NCI-H748 (cell line): Measurements from ENCODE around the gene NOC2L.

ENCODE experiments used
- DNase-seq: peaks from one replicate; lab custom pipeline; 2025; ENCODE audit not compliant: unreplicated experiment; lab: John Stamatoyannopoulos, UW

NOC2L gene

DNA sequence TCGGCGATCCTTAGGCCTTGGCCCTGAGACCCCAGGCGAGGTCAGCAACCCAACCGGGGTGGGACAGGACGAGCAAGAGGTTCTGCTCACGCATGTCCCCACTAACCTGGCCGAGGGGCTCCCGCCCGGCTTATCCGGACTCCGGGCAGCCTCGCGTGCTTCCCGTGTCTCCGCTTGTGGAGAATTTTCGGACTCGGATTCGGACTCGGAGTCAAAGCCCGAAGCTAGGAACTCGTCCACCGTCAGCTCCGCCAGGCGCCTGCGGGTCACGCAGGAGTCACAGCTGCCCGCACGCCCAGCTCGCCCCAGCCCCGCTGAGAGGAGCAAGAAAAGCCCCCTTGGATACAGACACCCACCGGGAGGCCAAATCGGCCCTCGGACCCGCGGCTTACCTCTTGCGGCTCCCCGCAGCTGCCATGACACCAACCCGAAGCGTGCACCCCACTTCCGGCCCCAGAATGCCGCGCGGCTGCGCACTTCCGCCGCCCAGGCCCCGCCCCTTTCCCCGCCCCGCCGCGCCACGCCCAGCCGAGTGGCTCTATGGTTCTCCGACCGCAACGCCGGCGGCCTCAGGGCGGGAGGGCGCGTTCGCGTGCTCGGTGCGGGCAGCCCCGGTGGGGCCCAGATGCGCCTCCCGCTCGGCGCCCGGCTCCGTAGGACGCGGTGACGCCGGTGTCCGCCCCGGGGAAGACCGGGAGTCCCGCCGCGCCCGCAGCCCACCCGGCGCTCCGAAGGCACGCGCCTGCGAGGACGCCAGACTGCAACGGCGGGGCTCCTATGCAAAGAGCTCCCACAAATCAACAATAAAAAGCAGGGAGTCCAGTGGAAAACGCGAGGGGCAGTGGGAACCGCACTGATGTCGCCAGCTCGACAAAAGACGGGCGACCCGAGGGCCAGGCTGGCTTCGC lies at the start of gene NOC2L:
Gene NOC2L, minus strand, starts transcription at position 434 of the 908 bp plus-strand sequence. Its CDS starts 16 bp downstream, at position 418.
- peak; percentile 80 for DNase-seq

DNA sequence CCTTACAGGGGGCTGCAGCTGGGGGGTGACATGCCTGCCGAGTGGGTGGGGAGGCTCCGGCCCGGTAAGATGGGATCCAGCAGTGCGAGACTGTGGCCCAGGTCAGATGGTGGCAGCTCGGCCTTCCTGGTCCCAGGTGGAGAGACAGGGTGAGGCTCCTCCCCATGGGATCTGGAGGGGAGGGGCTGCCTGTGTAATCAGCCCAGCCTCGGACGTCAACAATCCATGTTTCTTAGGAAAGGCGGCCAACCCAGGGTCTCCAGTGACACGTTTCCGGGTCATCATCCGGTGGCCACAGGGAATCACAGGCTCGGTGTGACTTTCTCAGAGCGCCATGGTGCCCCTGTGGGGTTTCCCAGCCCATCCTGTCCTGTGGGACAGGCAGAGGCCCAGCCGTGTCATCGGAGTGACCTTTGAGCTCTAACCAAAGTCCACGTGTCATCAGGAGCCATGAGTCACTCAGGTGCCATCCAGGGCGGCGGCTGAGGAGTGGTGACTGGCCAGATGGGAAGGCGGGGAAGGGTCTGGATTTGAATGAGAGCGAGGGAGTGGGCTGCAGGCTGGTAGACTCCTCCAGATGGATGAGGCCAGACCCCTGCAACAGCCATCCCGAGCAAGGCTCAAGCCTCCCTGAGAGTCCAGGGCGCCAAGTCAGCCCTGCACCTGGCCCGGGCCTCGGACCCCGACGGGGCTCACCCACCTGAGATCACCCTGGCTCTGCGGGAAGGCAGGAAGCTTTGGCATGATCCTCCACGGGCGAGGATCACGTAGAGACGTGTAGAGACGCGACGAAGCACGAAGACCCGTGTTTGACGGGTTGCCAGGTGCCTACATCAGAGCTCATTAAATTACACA lies 47.5 kb upstream of the NOC2L start:
- DNase-seq, result no peak

DNA sequence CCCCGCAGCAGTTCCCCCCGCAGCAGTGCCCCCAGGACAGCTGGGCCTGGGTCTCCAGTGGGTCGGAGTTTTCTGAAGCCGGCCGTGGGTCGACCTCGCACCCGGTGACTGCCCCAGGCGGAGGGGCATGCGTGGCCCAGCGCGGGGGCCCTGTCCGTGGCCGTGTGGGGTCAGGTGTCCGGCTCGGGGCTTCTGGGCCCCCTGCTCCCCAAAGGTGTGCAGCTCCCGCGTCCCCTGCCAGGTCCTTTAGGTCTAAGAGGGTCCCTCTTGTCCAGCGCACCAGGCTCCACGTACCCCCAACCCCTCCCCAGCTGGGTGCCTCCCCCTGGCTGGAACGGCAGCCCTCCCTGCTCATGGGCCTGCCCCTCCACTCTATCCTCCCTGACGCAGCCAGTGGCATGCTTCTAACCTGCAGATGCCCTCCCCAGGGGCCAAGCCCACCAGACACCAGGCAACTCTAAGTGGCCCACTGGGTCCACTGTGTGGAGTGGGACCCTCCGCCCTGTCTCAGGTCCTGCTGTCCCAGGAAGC lies 46.8 kb upstream of the NOC2L start:
- DNase-seq, result no peak

DNA sequence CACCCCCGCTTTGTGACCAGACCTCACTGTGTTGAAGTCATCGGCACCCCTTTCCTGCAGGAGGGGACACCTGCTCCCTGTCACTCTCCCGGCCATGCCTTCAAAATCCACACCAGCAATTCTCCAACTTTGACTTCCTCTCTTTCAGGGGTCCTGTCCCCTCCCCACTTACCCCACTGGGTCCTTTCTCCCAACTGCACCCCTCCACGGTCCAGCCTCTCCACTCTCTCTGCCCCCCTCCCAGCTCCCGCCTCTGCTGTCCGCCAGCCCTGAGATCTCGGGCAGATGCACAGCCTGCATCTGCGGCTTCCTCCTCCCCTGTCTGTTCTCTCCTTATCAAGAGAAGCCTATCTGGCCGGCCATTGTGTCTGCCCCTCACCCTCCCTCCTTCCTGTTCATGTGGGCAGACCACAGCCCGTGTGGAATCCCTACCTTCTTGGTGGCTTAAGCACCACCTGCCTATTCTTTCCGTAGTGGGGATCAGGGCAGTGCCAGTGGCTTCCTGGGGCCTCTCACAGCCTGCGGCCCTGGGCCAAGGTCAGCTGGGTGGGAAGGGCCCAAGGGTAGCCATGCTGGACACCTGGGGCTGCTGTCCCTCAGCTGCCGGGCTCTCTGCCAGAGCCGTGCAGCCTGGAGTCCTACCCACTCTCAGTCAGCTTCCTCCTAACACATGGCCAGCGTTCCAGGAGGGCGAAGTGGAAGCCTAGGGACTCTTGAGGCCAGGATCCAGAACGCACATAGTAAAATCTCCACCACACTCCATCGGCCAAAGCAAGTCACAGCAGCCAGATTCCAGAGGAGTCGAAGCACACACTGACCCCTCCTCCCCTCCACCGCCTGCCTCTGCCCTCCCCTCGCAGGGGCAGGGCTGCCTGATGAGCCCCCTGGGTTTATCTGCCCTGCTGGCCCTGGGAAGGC lies 46.0 kb upstream of the NOC2L start:
- no peak for DNase-seq

DNA sequence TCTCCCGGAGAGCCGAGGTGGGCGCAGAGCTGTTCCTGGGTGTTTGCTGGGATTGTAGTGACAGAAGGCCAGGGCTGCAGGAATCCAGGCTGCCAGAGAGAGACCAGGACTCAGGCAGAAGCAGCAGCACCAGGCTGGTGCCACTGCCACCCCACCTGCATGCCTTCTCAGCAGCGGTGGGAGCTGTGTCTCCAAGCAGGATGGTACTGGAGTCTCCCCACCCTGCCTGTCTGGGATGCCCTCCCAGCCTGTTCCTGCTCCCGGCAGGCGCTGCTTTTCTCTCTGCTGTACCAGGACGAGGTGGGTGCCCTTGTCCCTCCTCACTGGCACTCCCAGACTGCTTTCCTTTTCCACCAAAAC lies 45.3 kb upstream of the NOC2L start:
- no peak for DNase-seq

DNA sequence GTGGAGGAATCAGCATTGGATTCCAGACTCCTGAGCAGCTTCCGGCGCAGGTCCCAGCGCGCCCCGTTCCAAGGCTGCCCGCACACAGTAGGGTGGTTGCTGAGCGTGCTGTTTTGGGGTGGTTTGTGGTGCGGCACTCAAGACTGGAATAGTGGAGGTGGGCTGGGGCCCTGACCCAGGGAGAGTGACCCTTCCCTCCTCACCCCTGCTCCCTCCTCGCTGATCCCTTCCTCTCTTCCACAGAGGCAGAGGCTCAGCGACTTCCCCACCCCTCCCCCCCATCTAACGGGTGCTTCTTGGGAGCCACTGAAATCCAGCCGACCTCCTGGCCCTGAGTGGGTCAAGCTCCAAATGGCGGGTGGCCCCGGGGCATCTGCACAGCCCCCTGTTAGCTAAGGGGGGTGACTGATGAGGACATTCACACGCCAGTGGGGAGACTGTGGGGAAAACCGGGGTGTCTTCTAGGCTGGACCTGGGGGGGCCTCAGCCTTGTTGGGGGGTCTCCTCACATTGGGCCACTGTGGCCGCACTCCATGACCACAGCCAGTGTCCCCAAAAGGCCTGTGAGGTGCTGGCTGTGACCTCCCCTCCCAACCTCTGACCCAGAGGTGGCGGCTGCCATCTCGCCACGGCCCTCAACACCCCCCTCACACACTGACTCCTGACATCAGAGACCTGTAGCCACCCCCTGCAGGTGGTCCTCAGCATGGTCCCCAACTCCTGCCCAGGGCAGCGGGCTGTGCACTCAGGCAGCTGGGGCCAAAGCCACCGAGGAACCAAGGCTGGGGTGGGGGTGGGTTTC lies 44.8 kb upstream of the NOC2L start:
- DNase-seq, result no peak

DNA sequence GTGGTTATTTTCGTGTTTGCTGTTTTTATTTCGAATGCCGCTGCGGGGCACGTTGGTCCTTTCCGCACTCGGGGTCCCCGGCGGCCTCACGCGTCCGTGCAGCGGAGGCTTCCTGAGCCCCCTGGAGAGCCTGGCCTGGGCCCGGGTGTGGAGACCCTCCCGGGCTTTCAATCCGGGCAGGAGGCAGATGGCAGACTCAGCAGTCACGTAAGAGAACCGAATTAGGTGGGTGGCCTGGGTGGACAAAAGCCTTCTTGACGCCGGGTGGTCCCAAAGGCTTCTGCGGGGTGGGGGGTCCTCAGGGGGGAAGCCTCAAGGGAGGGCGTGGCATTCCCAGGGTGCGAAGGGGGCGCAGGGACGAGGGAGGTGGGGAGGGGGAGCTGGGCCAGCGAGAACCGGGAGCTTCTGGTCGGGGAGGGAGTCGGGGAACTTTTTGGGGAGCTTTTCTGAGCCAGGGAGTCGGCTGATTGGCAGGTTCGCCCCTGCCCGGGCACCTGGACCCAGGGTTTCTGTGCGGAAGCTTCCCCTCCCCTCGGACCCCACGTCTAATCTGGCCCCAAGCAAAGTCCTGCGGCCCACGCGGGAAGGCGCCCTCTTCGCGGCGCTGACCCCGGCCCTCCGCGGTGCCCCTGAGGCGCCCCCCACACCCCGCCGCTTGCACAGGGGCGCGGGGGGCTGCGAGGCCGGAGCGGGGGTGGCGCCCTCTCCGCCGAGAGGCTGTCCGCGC lies 42.2 kb upstream of the NOC2L start:
- no peak for DNase-seq

DNA sequence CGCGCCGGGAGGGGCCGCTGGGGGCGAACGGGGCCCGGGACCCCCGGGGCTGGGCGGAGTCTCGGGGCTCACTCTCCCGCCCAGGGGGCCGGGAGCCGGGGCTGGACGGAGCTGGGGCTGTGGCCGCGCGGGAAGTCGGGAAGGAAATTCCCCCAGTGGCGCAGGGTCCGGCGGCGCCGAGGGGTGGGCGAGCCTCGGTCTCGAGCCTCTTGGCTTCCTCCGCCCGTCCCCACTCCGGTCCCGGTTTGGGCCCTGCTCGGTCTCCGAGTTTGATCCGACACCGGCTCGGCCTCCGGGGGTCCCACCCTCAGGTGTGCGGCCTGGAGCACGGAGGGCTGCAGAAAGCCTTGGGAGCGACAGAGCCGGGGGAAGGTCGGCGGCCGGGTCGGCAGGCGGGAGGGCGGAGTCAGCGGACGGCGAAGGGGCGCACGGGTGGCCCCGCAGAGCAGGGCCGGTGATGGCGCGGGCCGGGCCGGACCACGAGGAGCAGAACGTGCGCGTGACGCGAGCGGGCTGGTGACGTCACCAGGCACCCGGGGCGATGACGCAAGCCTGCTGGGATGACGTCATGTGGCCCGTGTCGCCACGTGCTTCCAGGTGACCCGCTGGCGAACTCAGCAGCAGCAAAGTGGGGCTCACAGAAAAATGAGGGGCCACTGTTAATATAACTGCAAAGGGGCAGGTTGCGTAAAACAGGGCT lies 41.5 kb upstream of the NOC2L start:
- DNase-seq, result peak; percentile 75

DNA sequence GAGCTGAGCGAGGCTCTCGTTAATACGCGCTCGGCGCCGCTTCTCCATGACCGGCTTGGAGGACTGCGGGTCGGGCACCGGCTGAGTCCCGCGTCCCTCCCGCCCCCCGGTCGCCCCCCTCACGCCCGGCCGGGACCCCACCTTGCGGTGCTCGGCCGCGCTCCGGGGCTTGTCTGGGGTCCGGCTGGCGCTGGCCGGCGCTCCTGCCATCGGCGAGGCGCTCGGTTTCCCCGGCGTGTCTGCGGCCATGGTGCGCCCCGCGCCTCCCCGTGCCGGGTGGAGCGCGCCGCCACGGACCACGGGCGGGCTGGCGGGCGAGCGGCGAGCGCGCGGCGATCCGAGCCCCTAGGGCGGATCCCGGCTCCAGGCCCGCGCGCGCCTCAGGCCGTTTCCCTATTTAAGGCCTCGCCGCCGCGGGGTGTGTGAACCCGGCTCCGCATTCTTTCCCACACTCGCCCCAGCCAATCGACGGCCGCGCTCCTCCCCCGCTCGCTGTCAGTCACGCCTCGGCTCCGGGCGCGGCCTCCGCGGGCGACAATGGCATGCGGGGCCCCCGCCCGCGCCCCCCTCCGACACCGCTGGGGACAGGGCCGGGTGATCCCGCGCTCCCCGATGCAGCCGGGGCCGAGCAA lies 40.8 kb upstream of the NOC2L start, which contains the start of gene HES4:
Gene HES4, minus strand, starts transcription at position 373 of the 632 bp plus-strand sequence. Its CDS starts 124 bp downstream, at position 249.
- peak; percentile 88 for DNase-seq

DNA sequence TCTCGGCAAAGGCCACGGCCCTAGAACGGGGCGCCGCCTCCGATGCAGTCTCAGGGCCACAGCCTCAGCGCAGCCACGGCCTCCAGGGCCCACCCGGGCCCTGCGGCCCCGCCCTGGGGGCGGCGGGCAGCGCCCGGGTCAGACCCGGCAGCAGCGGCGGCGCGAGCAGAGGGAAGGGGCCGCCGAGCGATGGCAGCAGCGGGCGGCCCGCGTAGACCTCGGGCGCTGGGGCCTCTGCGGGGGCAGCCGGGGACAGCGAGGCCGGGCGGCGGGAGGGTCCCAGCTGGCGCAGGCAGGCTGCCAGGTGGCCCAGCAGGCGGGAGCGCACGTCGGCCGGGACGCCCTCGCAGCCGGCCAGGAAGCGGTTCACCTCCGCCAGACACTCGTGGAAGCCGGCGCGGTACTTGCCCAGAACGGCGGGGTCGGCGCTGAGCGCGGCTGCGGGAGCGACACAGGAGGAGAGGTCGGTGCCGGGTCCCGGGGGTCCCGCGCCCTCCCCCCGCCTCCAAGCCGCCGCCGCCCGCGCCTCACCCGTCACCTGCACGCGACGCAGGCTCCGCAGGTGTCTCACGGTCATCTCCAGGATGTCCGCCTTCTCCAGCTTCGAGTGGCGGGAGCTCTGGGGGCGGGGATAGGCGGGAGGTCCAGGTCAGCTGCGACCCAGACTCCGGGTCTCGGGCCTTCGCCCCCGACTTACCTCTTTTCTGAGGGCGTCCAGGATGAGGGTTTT lies 40.1 kb upstream of the NOC2L start:
- DNase-seq, result peak; percentile 60

DNA sequence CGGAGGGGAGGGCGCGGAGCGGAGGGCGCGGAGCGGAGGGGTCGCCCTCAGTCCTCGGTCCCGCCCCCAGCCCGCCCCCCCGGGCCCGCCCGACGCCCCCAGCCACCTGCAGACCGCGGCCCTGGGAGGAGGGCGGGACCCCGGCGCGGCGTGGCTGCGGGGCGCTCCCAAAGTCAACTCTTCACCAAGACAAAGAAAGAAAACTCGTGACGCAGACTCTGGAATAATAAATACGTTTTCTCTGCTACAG lies 39.6 kb upstream of the NOC2L start:
- DNase-seq, result no peak

DNA sequence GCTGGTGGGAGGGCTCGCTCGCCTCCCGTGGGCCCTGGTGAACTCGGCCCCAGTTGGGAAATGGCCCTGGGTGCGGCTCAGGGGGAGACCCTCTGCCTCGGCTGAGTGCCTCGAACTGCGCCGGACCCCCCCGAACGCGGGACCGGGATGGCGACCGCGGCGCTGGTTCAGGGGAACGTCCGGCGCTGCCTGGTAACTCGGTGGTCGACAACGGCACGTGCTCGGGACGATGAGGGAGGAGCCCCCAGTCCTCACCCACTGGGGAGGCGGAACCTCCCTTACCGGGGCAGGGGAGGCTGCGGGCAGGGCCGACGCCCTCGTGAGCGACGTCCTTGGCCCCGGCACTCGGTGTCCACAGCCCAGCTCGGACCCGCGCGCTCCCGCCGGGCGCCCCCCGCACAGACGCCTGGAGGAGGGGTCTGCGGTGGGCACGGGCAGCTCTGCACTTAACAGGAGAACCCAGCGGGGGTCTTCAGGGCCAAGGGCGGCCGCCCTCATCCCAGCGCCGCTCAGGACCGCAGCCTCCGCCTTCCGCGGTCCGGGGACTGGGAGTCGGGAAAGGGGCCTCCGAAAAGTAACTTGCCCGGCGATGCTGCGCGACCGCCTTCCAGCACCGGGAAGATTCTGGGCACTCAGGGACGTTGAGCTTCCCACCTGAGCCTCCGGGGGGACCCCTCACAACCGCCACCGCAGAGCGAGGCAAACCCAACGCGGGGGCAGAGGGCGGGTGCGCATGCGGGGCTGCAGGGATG lies 39.1 kb upstream of the NOC2L start:
- DNase-seq, result peak; percentile 43

DNA sequence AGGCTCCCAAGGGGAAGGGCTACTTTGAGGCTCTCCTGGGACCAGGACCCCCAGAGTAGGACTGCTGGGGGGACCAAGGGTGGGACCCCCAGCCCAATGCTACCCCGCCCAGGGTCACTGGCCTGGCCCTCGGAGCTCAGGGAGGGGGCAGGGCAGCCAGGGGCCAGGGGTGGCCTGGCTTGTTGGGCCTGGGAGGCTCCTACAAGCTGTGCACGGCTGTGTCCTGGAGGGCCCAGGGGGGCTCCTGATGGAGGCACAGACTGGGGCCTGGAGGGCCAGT lies 38.6 kb upstream of the NOC2L start:
- DNase-seq, result no peak

DNA sequence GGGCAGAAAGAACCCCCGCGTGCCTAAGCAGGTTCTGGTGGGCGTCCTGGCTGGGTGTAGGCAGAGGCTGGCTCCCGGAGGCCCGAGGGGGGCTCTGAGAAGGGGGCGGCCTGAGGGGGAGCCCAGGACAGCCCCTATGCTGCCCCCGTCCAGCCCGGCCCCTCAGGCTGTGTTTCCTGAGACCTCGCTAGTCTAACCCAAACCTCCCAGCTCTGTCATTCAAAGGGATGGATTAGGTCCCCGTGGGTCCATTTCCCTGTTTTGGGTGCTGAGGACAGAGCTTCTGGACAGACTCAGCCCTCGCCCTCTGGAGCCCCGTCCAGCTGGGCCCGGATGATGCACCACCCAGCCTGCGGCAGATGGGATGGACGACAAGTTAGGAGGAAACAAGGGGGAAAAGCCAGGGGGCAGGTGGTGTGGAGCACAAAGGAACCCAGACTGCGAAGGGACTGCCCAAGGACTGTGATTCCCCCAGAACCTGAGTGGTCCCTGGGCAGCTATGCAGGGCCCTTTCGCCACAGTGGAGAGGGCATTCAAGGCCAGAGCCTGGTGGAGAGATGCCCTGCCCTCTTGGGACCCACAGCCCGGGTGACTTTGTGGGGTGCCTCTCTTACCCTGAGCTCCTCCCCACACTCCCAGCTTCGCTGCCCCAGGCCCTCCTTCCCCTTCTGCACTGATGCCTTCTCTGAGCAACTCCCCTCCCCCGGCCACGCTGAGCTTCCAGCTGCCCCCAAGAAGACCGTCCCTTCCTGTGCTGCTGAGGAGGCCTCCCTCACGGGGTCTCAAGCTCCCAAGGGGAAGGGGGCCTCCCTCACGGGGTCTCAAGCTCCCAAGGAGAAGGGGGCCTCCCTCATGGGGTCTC lies 38.0 kb upstream of the NOC2L start:
- no peak for DNase-seq

DNA sequence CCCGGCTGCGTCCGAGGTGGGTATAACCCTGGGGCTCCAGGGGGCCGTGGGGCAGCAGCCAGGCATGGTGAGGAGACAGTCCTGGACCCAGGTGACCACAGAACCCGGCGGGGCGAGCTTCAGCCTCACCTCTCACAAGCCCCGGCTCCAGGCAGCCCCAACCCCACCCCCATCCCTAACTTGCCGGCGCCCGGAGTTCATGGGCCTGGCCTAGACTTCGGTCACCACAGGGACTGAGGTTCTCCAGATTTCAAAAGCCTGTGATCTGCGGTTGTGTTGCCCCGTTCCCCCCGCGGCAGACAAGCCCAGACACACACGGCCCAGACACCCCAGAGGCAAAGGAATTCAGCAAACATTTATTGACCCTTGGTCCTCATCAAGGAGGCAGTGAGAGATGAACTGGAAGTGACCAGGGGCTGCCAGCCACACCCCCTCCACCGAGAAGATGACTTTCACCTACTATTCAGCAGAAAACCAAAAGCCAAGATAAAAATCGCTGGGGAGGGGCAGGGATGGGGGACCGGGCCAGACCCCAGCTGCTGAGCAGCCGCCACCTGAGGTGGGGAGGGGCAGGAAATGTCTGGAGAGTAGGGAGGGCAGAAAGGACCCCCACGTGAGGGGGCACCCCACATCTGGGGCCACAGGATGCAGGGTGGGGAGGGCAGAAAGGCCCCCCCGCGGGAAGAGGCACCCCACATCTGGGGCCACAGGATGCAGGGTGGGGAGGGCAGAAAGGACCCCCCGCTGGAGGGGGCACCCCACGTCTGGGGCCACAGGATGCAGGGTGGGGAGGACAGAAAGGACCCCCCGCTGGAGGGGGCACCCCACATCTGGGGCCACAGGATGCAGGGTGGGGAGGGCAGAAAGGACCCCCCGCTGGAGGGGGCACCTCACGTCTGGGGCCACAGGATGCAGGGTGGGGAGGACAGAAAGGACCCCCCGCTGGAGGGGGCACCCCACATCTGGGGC lies 36.9 kb upstream of the NOC2L start:
- no peak for DNase-seq
